ENCODE data around the gene TMEM229B.

GRCh38 chr14:67441672-67442071, 46.8 kb downstream of the TMEM229B start:
- no peak for TF ChIP-seq EZH2phosphoT487 (IDR thresholded peaks at IDR 0.05; ENCODE audit: low read depth, severe bottlenecking, unreplicated experiment)
- TF ChIP-seq CTCF (IDR thresholded peaks at IDR 0.05; ENCODE audit: poor library complexity) = no peak
